ENCODE data around the gene SMARCC2. TPM values are rescaled to one million over a fixed set of nuclear protein-coding genes. Genes with fewer than 3 reads are reported as not detected.

Gene SMARCC2
- total and polyA plus RNA-seq, 9 of the 15 experiments (the other 6 are each of a cell fraction or from before 2014, with no cell fraction given) = 11.9 to 86.0 (median 36.6) TPM

GRCh38 chr12:56117778-56118687 lies 71.2 kb downstream of the SMARCC2 start, which contains the start of gene ZC3H10 (continued):
- TF ChIP-seq THRA (IDR thresholded peaks at IDR 0.05) = no peak
- peak; percentile 82 to 95; a peak in 3 of 4 replicates for TF ChIP-seq SIN3A (IDR thresholded peaks at IDR 0.05; ENCODE audit: borderline replicate concordance in 2 of 2, control insufficient read depth in 1 of 2, low read depth in 2 of 2, low read length in 2 of 2)
- no peak for TF ChIP-seq ZNF436 (CRISPR knock-in tag; IDR thresholded peaks at IDR 0.05)
- TF ChIP-seq POLR3A (IDR thresholded peaks at IDR 0.05; ENCODE audit: borderline replicate concordance, extremely low read depth, insufficient read depth, insufficient read length) = no peak
- TF ChIP-seq SMARCE1 (IDR thresholded peaks at IDR 0.05) = no peak
- peak; percentile 67; the same call in 1 of the 2 replicates for TF ChIP-seq SMAD3 (CRISPR knock-in tag; conservative IDR thresholded peaks at IDR 0.05)
- no peak; the same call in 1 of the 2 replicates for TF ChIP-seq GATAD2B (IDR thresholded peaks at IDR 0.05; ENCODE audit: borderline replicate concordance)
- no peak; the same call in 1 of the 2 replicates for TF ChIP-seq MTA1 (IDR thresholded peaks at IDR 0.05; ENCODE audit: borderline replicate concordance)
- peak; percentile 91; the same call in 1 of the 2 replicates for TF ChIP-seq TAF15 (IDR thresholded peaks at IDR 0.05; ENCODE audit: low read depth, low read length)
- TF ChIP-seq ELK3 (CRISPR knock-in tag; IDR thresholded peaks at IDR 0.05) = 0 out of 2 replicates have a peak, but pooled peaks have one; percentile 15
- TF ChIP-seq PYGO2 (tag; IDR thresholded peaks at IDR 0.05) = no peak
- TF ChIP-seq ZNF232 (CRISPR knock-in tag; IDR thresholded peaks at IDR 0.05) = no peak
- TF ChIP-seq TCF3 (CRISPR knock-in tag; IDR thresholded peaks at IDR 0.05) = peak; percentile 35; the same call in 1 of the 2 replicates
- TF ChIP-seq ZNF395 (CRISPR knock-in tag; IDR thresholded peaks at IDR 0.05) = no peak; the same call in 1 of the 2 replicates
- TF ChIP-seq DIDO1 (tag; IDR thresholded peaks at IDR 0.05; ENCODE audit: low read depth) = peak; percentile 61; the same call in 1 of the 2 replicates
- no peak for TF ChIP-seq SFPQ (IDR thresholded peaks at IDR 0.05; ENCODE audit: low read depth, low read length)
- TF ChIP-seq MAFK (IDR thresholded peaks at IDR 0.05; ENCODE audit: low read length) = no peak
- TF ChIP-seq MTF1 (CRISPR knock-in tag; IDR thresholded peaks at IDR 0.05; ENCODE audit: borderline replicate concordance) = no peak
- peak; percentile 93 for TF ChIP-seq BMI1 (IDR thresholded peaks at IDR 0.05; ENCODE audit: low read length)
- peak; percentile 64 for TF ChIP-seq SMAD1 (IDR thresholded peaks at IDR 0.05; ENCODE audit: low read depth, low read length, partially characterized antibody)
- no peak for TF ChIP-seq ZNF316 (IDR thresholded peaks at IDR 0.05)

Data from K562 (cell line).